Keratinocyte (primary cell): ENCODE results near the gene ARHGAP22. TPM values are rescaled to one million over a fixed set of nuclear protein-coding genes. Genes with fewer than 3 reads are reported as not detected.

ENCODE experiments used
- DNase-seq: peaks from one replicate; pipeline ENCODE4 v3.0.0-alpha.2; 2011; ENCODE audit warnings: low read depth, missing footprints, low spot score
- FAIRE-seq: peaks from 2 replicates; lab custom pipeline; 2011; peaks lifted over from hg19 to GRCh38; lab: Jason Lieb, UNC
- H2AFZ ChIP-seq: 2 replicates; pipeline ENCODE4 v1.6.0; 2012; ENCODE audit warnings: low read length, control low read depth, inconsistent platforms; ENCODE audit not compliant: control insufficient read depth
- H3K27ac ChIP-seq: 2 replicates; pipeline ENCODE4 v1.5.1; 2011; ENCODE audit warnings: low read length; ENCODE audit not compliant: control insufficient read depth, insufficient read depth
- H3K27me3 ChIP-seq: 3 replicates; pipeline ENCODE4 v1.6.0; 2011; ENCODE audit warnings: low read length; ENCODE audit not compliant: control insufficient read depth, insufficient read depth; ENCODE audit errors: extremely low read depth
- H3K36me3 ChIP-seq, 2 experiments: 2 replicates in 1 of 2; 3 replicates in 1 of 2; pipeline ENCODE4 v1.5.1; 2011; ENCODE audit warnings: low read length in 2 of 2, mild to moderate bottlenecking in 1 of 2; ENCODE audit not compliant: control insufficient read depth in 2 of 2, insufficient read depth in 2 of 2; ENCODE audit errors: extremely low read depth in 1 of 2
- H3K4me1 ChIP-seq: 3 replicates; pipeline ENCODE4 v1.5.1; 2011; ENCODE audit warnings: low read length; ENCODE audit not compliant: control insufficient read depth, insufficient read depth; ENCODE audit errors: extremely low read depth
- H3K4me2 ChIP-seq: 3 replicates; pipeline ENCODE4 v1.6.0; 2011; ENCODE audit warnings: low read depth, low read length; ENCODE audit not compliant: control insufficient read depth, insufficient read depth; ENCODE audit errors: extremely low read depth
- H3K4me3 ChIP-seq, 3 experiments: fragments of 200-600 bp in 1 of 3; sonication (generic) in 1 of 3; 2 replicates in 2 of 3; 3 replicates in 1 of 3; pipeline ENCODE4 v1.5.1; 2011 to 2016; ENCODE audit warnings: low read length in 3 of 3, mild to moderate bottlenecking in 3 of 3, control low read depth in 2 of 3, inconsistent platforms in 1 of 3, low read depth in 1 of 3, mixed read lengths in 1 of 3, mixed run types in 1 of 3, moderate library complexity in 1 of 3; ENCODE audit not compliant: control insufficient read depth in 2 of 3, insufficient read depth in 2 of 3; ENCODE audit errors: extremely low read depth in 1 of 3
- H3K79me2 ChIP-seq: 2 replicates; pipeline ENCODE4 v1.6.0; 2012; ENCODE audit warnings: low read length; ENCODE audit not compliant: control insufficient read depth, insufficient read depth
- H3K9ac ChIP-seq: 3 replicates; pipeline ENCODE4 v1.6.0; 2011; ENCODE audit warnings: low read length; ENCODE audit not compliant: control insufficient read depth, insufficient read depth; ENCODE audit errors: extremely low read depth
- H3K9me1 ChIP-seq: 3 replicates; pipeline ENCODE4 v1.6.0; 2011; ENCODE audit warnings: low read length; ENCODE audit not compliant: control insufficient read depth, insufficient read depth; ENCODE audit errors: extremely low read depth
- H3K9me3 ChIP-seq: 2 replicates; pipeline ENCODE4 v1.5.1; 2012; ENCODE audit warnings: low read depth, low read length; ENCODE audit not compliant: control insufficient read depth
- H4K20me1 ChIP-seq: 3 replicates; pipeline ENCODE4 v1.6.0; 2011; ENCODE audit warnings: low read length; ENCODE audit not compliant: control insufficient read depth, insufficient read depth; ENCODE audit errors: extremely low read depth
- EZH2 ChIP-seq: IDR thresholded peaks from one replicate; pipeline ENCODE4 v1.6.1; 2012; ENCODE audit warnings: inconsistent platforms, mild to moderate bottlenecking, low read length, moderate library complexity
- dilution Hi-C: fragments of 300-500 bp; cut with MboI; formaldehyde crosslinking; loops from one replicate; pipeline ENCODE4 v1.7.0; 2020; ENCODE audit warnings: low sequenced_read_pairs; ENCODE audit not compliant: extremely low pct_ligation_motif_present
- polyA plus RNA-seq, 5 experiments: library from polyadenylated mRNA; depleted of rRNA in 3 of 5; stranded (reverse) in 3 of 5; stranded (forward) in 1 of 5; unstranded in 1 of 5; fragments of >200 nt; gene quantifications; 1 replicate in 1 of 5; 2 replicates in 3 of 5; 3 replicates in 1 of 5; pipeline versions ENCODE4 v1.2.1 to v1.2.3, GENCODE V29; 2011 to 2012; ENCODE audit warnings: missing spikeins in 2 of 5, low read depth in 1 of 5, low replicate concordance in 1 of 5
- TF ChIP-seq, protein P1 (sequence below), 3 experiments: IDR thresholded peaks in 1 of 3; conservative IDR thresholded peaks in 1 of 3; optimal IDR thresholded peaks in 1 of 3; 2 replicates in 2 of 3; 3 replicates in 1 of 3; pipeline versions ENCODE3 to v1.5.1; 2011; ENCODE audit warnings: low read length in 3 of 3, mild to moderate bottlenecking in 3 of 3, moderate library complexity in 2 of 3, control low read depth in 1 of 3, inconsistent platforms in 1 of 3; ENCODE audit not compliant: insufficient read depth in 2 of 3; ENCODE audit errors: extremely low read depth in 1 of 3

ARHGAP22 gene
- polyA plus RNA-seq, 1 donor (not counting 4 experiments of a cell fraction or from before 2014, with no cell fraction given), result 4.9 TPM

DNA sequence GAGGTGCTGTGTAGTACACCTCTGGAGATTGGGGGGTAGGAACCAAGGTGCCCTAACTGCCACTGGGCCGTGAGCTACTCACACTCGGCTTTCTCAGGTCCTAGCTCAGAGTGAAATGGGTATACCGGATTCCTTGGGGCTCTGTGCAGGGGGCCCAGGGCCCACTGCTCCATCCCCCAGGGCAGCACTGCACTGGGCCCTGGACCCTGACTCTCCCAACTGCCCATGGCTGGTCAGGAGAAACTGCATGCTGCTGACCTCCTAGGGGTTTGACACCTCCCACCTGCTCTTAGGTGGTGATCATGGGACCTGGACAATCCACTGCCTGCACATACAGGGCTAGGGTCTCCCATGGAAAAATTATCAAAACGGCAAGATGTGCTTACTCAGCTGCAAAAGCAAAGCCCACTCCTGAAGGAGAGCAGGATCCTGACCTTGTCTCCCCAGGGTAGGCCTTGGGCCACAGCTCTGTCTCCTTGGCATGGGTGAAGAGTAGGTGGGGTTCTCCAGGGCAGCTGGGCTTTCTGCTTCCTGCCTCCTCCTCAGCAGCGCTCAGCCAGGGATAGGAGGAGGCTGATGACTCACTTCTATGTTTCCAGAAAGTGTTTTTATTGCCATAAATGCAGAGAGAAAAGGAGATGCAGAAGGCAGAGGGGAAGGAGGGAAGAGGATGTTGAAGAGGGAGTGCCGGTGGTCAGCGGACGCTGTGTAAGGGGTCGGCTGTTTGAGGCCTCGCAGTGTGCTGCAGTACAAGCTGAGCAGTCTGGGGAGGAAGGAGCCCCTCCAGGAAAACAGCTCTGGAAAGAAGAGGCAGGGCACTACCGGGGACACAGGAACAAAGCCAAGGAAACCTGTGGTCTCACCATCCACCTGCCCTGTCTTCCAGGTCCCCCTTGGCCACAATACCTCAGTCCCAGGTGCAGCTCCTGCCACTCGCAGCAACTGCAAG, 107.8 kb downstream of the ARHGAP22 start:
- TF ChIP-seq, protein P1, sequence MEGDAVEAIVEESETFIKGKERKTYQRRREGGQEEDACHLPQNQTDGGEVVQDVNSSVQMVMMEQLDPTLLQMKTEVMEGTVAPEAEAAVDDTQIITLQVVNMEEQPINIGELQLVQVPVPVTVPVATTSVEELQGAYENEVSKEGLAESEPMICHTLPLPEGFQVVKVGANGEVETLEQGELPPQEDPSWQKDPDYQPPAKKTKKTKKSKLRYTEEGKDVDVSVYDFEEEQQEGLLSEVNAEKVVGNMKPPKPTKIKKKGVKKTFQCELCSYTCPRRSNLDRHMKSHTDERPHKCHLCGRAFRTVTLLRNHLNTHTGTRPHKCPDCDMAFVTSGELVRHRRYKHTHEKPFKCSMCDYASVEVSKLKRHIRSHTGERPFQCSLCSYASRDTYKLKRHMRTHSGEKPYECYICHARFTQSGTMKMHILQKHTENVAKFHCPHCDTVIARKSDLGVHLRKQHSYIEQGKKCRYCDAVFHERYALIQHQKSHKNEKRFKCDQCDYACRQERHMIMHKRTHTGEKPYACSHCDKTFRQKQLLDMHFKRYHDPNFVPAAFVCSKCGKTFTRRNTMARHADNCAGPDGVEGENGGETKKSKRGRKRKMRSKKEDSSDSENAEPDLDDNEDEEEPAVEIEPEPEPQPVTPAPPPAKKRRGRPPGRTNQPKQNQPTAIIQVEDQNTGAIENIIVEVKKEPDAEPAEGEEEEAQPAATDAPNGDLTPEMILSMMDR (optimal IDR thresholded peaks at IDR 0.05 in 1 of 3, IDR thresholded peaks at IDR 0.05 in 1 of 3, conservative IDR thresholded peaks at IDR 0.05 in 1 of 3; ENCODE audit: extremely low read depth in 1 of 3, insufficient read depth in 2 of 3, low read length in 3 of 3), result no peak
- no peak for TF ChIP-seq EZH2
- no peaks in the 10 kb centered on the region for H4K20me1 ChIP-seq
- no peak overlapping the region for H3K27ac ChIP-seq
- H3K9me1 ChIP-seq, result no peaks in the 10 kb centered on the region
- dilution Hi-C loops, result no loop called here
- H3K4me3 ChIP-seq, result no peak overlapping the region
- peaks cover 33% of the 10 kb centered on the region for H3K4me1 ChIP-seq
- no peaks in the 10 kb centered on the region for H3K9me3 ChIP-seq
- H3K36me3 ChIP-seq, result no peaks in the 10 kb centered on the region
- DNase-seq (no peak), FAIRE-seq (peak; percentile 79)
- no peaks in the 10 kb centered on the region for H3K27me3 ChIP-seq
- no peak overlapping the region for H2AFZ ChIP-seq
- no peaks in the 10 kb centered on the region for H3K79me2 ChIP-seq
- H3K4me2 ChIP-seq, result no peak overlapping the region
- no peak overlapping the region for H3K9ac ChIP-seq

DNA sequence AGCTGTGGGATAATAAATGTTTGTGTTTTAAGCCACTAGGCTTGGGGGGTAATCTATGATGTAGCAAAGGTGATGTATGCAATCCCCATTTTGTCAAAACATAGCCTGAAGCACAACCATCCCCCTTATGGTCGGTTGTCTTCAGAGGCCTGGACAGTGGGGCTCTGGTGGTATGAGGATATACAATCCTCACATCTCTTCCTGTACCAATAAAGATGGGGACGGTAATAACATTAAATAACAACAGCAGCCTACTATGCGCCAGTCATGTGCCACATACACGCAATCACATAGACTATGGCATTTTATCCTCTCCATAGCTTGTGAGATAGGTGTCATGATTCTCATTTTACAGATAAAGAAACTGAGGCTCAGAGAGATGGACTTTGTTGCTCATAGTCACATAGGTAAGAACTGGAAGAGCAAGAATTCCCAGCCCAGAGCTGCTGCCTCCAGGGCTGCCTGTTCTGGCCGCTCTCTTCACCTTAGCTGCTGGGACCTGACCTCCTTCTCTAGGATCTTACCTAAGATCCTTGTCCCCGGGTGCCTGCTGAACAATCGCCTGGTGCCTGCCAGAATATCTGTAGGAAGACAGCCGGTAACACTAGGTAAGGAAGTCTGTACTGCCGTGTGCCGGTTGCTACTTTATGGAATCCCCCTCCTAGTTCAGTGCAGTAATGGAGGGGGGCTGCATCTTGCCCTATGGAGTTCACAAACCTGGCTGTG, 108.6 kb downstream of the ARHGAP22 start:
- peaks cover 33% of the 10 kb centered on the region for H3K4me1 ChIP-seq
- no peaks in the 10 kb centered on the region for H3K79me2 ChIP-seq
- H3K4me2 ChIP-seq, result no peak overlapping the region
- no peak overlapping the region for H3K9ac ChIP-seq
- no peak overlapping the region for H3K27ac ChIP-seq
- FAIRE-seq, result no peak
- no peaks in the 10 kb centered on the region for H3K9me3 ChIP-seq
- no peak for DNase-seq
- H3K36me3 ChIP-seq, result no peaks in the 10 kb centered on the region
- dilution Hi-C loops, result no loop called here
- no peaks in the 10 kb centered on the region for H4K20me1 ChIP-seq
- no peak overlapping the region for H3K4me3 ChIP-seq
- no peak overlapping the region for H2AFZ ChIP-seq
- TF ChIP-seq EZH2, result no peak
- TF ChIP-seq, protein P1 (optimal IDR thresholded peaks at IDR 0.05 in 1 of 3, IDR thresholded peaks at IDR 0.05 in 1 of 3, conservative IDR thresholded peaks at IDR 0.05 in 1 of 3; ENCODE audit: extremely low read depth in 1 of 3, insufficient read depth in 2 of 3, low read length in 3 of 3), result no peak
- H3K27me3 ChIP-seq, result no peaks in the 10 kb centered on the region
- H3K9me1 ChIP-seq, result no peaks in the 10 kb centered on the region
